Activated CD4-positive, alpha-beta memory T cell treated with anti-CD3 and anti-CD28 coated beads for 36 hours (primary cell): Measurements from ENCODE around the gene DCK. TPM values are rescaled to one million over a fixed set of nuclear protein-coding genes. Genes with fewer than 3 reads are reported as not detected.
A peak's percentile ranks its signal among the peaks of the same experiment; 100 is the strongest.
"Not testable (repeated sequence)": the region's sequence is repeated elsewhere in the genome, so short reads cannot be mapped to it uniquely, and the experiment has no call there.

Experiments used
- CTCF ChIA-PET: fragments of 350-600 bp; sonication (Branson Sonifier 250); formaldehyde crosslinking; loops from one replicate; lab custom pipeline; 2021; ENCODE audit warnings: antibody characterized with exemption, inconsistent platforms; lab: Charles Lee
- POLR2A ChIA-PET: fragments of 350-600 bp; sonication (Branson Sonifier 250); formaldehyde crosslinking; loops from one replicate; lab custom pipeline; 2021; ENCODE audit warnings: antibody characterized with exemption; lab: Charles Lee
- DNase-seq: peaks from one replicate; pipeline ENCODE4 v3.0.0-alpha.2; 2020
- H3K27ac Mint-ChIP-seq: one replicate; pipeline ENCODE4 v1.8.0; 2021; ENCODE audit warnings: mixed read lengths
- H3K27me3 Mint-ChIP-seq: one replicate; pipeline ENCODE4 v1.8.0; 2021; ENCODE audit warnings: mixed read lengths
- H3K36me3 Mint-ChIP-seq: one replicate; pipeline ENCODE4 v1.8.0; 2021; ENCODE audit warnings: mixed read lengths
- H3K4me1 Mint-ChIP-seq: one replicate; pipeline ENCODE4 v1.8.0; 2021; ENCODE audit warnings: low read depth, mixed read lengths
- H3K4me3 Mint-ChIP-seq: one replicate; pipeline ENCODE4 v1.8.0; 2021; ENCODE audit warnings: mild to moderate bottlenecking, mixed read lengths
- H3K9me3 Mint-ChIP-seq: one replicate; pipeline ENCODE4 v1.8.0; 2021; ENCODE audit warnings: mixed read lengths
- intact Hi-C: fragments of 100-400 bp; cut with micrococcal nuclease; formaldehyde crosslinking; loops from one replicate; pipeline ENCODE4 v1.15.1; 2023
- total RNA-seq, 2 experiments: library from RNA; stranded (reverse); gene quantifications; one replicate each; pipeline ENCODE4 v1.2.3, GENCODE V29; 2021

Gene DCK
- total RNA-seq, 2 experiments from 2014 or later = 37.0 to 37.2 TPM

- Mint-ChIP-seq H3K4me1 (peaks cover 79% of the 10 kb centered on the region), H3K27me3 (no peaks in the 10 kb centered on the region), H3K9me3 (peaks cover 2% of the 10 kb centered on the region), H3K27ac (peak overlapping the region; percentile 64), H3K36me3 (peaks cover 30% of the 10 kb centered on the region), H3K4me3 (peak overlapping the region; percentile 4)
- peak; percentile 72 for DNase-seq
- POLR2A ChIA-PET = interaction anchor here (1.1 to 2.0 kb wide), 4 partner anchors 8 to 184 kb away, joined by 3 to 7 read pairs (median 4); partner anchors contain the start of gene DCK
- intact Hi-C loops = loop anchor here (2.0 kb wide), 1 partner anchor 316 kb away; the partner anchor contains the start of gene UTP3
- CTCF ChIA-PET = interaction anchor here (0.9 kb wide), 1 partner anchor 8 kb away, joined by 3 read pairs; no protein-coding TSS in a partner anchor
Measured at GRCh38 chr4:71004281-71004851, 10.9 kb downstream of the DCK start.

DNA sequence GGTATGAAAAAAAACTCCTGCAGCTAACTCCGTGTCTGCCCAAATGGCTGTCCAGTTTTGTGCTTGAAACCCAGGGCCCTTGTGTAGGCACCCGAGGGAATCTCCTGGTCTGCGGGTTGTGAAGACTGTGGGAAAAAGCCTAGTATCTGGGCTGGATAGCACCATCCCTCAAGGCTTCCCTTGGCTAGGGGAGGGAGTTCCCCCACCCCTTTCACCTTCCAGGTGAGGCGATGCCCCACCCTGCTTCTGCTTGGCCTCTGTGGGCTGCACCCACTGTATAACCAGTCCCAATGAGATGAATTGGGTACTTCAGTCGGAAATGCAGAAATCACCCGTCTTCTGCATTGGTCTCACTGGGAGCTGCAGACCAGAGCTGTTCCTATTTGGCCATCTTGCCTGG is 11.6 kb downstream of the DCK start:
- ChIA-PET POLR2A (interaction anchor here (0.9 to 2.0 kb wide), 4 partner anchors 9 to 20 kb away, joined by 3 to 7 read pairs (median 4); partner anchors contain the start of gene DCK), CTCF (interaction anchor here (0.9 kb wide), 1 partner anchor 9 kb away, joined by 3 read pairs; no protein-coding TSS in a partner anchor)
- peaks cover 79% of the 10 kb centered on the region for H3K4me1 Mint-ChIP-seq
- H3K27me3 Mint-ChIP-seq, H3K9me3 Mint-ChIP-seq, DNase-seq, H3K4me3 Mint-ChIP-seq: not testable (repeated sequence)
- intact Hi-C loops = loop anchor here (2.0 to 5.0 kb wide), 2 partner anchors 103 to 316 kb away; partner anchors contain the start of genes MOB1B and UTP3
- peak overlapping the region; percentile 64 for H3K27ac Mint-ChIP-seq
- H3K36me3 Mint-ChIP-seq = peaks cover 23% of the 10 kb centered on the region

GRCh38 chr4:71006203-71006907 is 12.9 kb downstream of the DCK start:
- no peaks in the 10 kb centered on the region for H3K9me3 Mint-ChIP-seq
- peaks cover 10% of the 10 kb centered on the region for H3K36me3 Mint-ChIP-seq
- H3K4me1 Mint-ChIP-seq = peaks cover 68% of the 10 kb centered on the region
- intact Hi-C loops = loop anchor here (1.0 to 5.0 kb wide), 3 partner anchors 13 to 167 kb away; partner anchors contain the start of genes DCK, GRSF1 and MOB1B
- H3K27ac Mint-ChIP-seq = peak overlapping the region; percentile 80
- peak overlapping the region; percentile 37 for H3K4me3 Mint-ChIP-seq
- ChIA-PET CTCF (interaction anchor here (0.7 to 5.1 kb wide), 2 partner anchors 10 to 271 kb away, joined by 3 to 69 read pairs; partner anchors contain the start of gene DCK), POLR2A (no interaction called here)
- H3K27me3 Mint-ChIP-seq = no peaks in the 10 kb centered on the region
- no peak for DNase-seq

DNA sequence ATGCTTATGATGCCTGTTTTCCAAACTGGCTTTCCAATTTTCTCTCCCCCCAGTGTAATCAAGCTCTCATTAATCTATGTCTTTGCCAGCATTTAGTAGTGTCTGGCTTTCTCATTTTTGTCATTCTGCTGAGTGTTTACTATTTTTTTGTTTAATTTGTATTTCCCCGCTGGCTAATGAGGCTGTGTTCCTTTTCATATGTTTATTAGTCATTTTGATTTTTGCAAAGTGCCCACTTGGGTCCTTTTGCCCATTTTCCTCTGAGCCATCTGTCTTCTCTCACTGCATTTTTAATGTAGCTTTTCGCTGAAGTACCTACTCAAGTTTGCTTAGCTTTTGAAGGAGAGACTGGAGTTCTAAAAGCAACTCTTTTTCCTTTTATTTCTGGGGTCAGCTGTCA is 14.7 kb downstream of the DCK start:
- peaks cover 6% of the 10 kb centered on the region for H3K36me3 Mint-ChIP-seq
- ChIA-PET CTCF (interaction anchor here (1.0 to 5.1 kb wide), 4 partner anchors 12 to 356 kb away, joined by 3 to 69 read pairs (median 4); partner anchors contain the start of genes DCK and MOB1B), POLR2A (no interaction called here)
- intact Hi-C loops = loop anchor here (5.0 kb wide), 1 partner anchor 106 kb away; the partner anchor contains the start of gene MOB1B
- H3K4me3 Mint-ChIP-seq = no peak overlapping the region
- no peak overlapping the region for H3K27ac Mint-ChIP-seq
- no peak for DNase-seq
- peaks cover 49% of the 10 kb centered on the region for H3K4me1 Mint-ChIP-seq
- no peaks in the 10 kb centered on the region for H3K27me3 Mint-ChIP-seq
- H3K9me3 Mint-ChIP-seq = no peaks in the 10 kb centered on the region

GRCh38 chr4:71009086-71009485 is 15.6 kb downstream of the DCK start:
- POLR2A ChIA-PET = no interaction called here
- CTCF ChIA-PET = interaction anchor here (1.0 to 5.1 kb wide), 7 partner anchors 9 to 357 kb away, joined by 3 to 69 read pairs (median 5); partner anchors contain the start of gene DCK
- intact Hi-C loops = loop anchor here (1.0 to 5.0 kb wide), 2 partner anchors 107 to 146 kb away; partner anchors contain the start of gene MOB1B
- Mint-ChIP-seq H3K9me3 (no peaks in the 10 kb centered on the region), H3K27ac (peak overlapping the region; percentile 82), H3K27me3 (no peaks in the 10 kb centered on the region), H3K4me3 (no peak overlapping the region), H3K36me3 (peaks cover 9% of the 10 kb centered on the region), H3K4me1 (peaks cover 41% of the 10 kb centered on the region)
- no peak for DNase-seq

DNA sequence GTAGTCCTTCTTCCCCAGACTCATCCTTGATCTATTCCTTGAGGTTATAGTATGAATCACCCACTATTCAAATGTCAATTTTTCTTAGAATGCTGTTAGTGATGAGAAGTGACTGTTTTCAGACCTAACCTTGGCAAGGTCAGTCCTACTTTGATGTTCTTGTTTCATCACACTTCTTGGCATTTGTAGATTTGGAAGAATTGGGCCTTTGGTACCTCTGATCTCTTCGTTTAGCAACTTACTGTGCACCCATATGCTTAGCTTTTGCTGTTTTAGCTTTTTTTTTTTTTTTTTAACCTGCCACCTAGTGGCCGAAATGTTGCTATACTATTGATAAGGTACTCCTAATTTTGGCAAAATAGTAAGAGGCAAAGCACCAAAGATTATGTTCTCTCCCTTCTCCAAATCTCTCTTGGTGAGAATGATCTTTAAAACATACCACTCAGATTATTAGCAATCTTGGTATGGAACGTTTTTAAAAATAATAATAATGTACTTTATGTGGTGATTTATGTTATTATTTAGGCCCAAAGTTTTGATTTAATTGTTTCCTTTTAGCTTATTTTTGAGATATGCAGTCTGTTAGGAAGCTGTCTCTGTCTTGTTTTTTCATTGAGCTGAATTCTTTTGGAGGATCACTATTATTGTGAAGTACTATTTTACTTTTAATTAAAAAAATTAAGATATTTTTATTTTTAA is 16.6 kb downstream of the DCK start:
- POLR2A ChIA-PET = interaction anchor here (0.6 kb wide), 2 partner anchors 167 to 295 kb away, joined by 3 to 4 read pairs; no protein-coding TSS in a partner anchor
- no peaks in the 10 kb centered on the region for H3K27me3 Mint-ChIP-seq
- H3K36me3 Mint-ChIP-seq = peaks cover 9% of the 10 kb centered on the region
- peaks cover 31% of the 10 kb centered on the region for H3K4me1 Mint-ChIP-seq
- DNase-seq = no peak
- H3K9me3 Mint-ChIP-seq = no peaks in the 10 kb centered on the region
- H3K27ac Mint-ChIP-seq = peak overlapping the region; percentile 82
- H3K4me3 Mint-ChIP-seq = no peak overlapping the region
- intact Hi-C loops = loop anchor here (1.0 to 5.0 kb wide), 2 partner anchors 108 to 147 kb away; partner anchors contain the start of gene MOB1B
- CTCF ChIA-PET = interaction anchor here (0.6 to 5.1 kb wide), 16 partner anchors 8 to 408 kb away, joined by 3 to 69 read pairs (median 4); partner anchors contain the start of genes DCK and ENAM

DNA sequence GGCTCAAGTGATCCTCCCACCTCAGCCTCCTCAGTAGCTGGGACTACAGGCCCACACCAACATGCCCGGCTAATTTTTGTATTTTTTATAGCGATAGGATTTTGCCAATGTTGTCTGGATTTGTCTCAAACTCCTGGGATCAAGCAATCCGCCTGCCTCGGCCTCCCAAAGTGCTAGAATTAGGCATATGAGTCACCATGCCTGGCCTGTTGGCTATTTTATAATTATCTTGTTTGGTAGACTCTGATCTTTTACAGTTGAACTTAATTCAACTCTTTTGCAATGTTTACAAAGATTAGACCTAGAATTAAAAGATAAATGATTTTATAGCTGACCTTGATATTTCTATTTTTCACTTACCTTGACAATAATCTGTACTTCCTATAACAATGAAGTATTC is 18.0 kb downstream of the DCK start:
- Mint-ChIP-seq H3K9me3 (peaks cover 9% of the 10 kb centered on the region), H3K4me1 (peaks cover 25% of the 10 kb centered on the region), H3K4me3 (no peak overlapping the region), H3K27me3 (no peaks in the 10 kb centered on the region), H3K36me3 (peaks cover 13% of the 10 kb centered on the region), H3K27ac (no peak overlapping the region)
- POLR2A ChIA-PET = no interaction called here
- no peak for DNase-seq
- CTCF ChIA-PET = no interaction called here
- intact Hi-C loops = no loop called here

GRCh38 chr4:71017391-71017790 is 23.9 kb downstream of the DCK start:
- POLR2A ChIA-PET, intact Hi-C loops, H3K27ac Mint-ChIP-seq, H3K4me1 Mint-ChIP-seq, H3K4me3 Mint-ChIP-seq, H3K27me3 Mint-ChIP-seq, DNase-seq: not testable (repeated sequence)
- Mint-ChIP-seq H3K36me3 (peaks cover 16% of the 10 kb centered on the region), H3K9me3 (peaks cover 12% of the 10 kb centered on the region)
- CTCF ChIA-PET = interaction anchor here (1.7 kb wide), 1 partner anchor 8 kb away, joined by 7 read pairs; no protein-coding TSS in a partner anchor

- Mint-ChIP-seq H3K27ac (no peak overlapping the region), H3K9me3 (peaks cover 10% of the 10 kb centered on the region), H3K27me3 (no peaks in the 10 kb centered on the region), H3K36me3 (peaks cover 23% of the 10 kb centered on the region), H3K4me1 (peaks cover 3% of the 10 kb centered on the region), H3K4me3 (no peak overlapping the region)
- DNase-seq = no peak
- CTCF ChIA-PET = no interaction called here
- POLR2A ChIA-PET = no interaction called here
- intact Hi-C loops = no loop called here
Measured at GRCh38 chr4:71020611-71021010, 27.2 kb downstream of the DCK start.

DNA sequence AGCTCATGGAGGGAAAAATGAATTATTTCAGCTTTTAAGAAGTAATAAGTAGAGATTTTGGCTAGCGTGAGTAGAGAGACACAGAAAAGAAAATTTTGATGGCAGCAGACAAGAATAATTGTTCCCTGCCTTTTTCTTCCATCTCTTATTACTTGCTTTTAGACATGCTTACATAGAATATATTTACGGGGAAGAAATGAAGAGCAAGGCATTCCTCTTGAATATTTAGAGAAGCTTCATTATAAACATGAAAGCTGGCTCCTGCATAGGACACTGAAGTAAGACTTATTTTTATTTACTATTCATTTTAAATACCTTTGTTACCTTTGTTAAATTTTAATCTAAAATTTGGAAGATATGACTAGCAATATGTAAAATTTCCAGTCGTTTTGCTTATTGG is 32.2 kb downstream of the DCK start:
- no peaks in the 10 kb centered on the region for H3K4me1 Mint-ChIP-seq
- H3K27me3 Mint-ChIP-seq = no peaks in the 10 kb centered on the region
- no peak overlapping the region for H3K27ac Mint-ChIP-seq
- no peak overlapping the region for H3K4me3 Mint-ChIP-seq
- peaks cover 28% of the 10 kb centered on the region for H3K36me3 Mint-ChIP-seq
- intact Hi-C loops = no loop called here
- POLR2A ChIA-PET = interaction anchor here (1.3 kb wide), 1 partner anchor 21 kb away, joined by 4 read pairs; no protein-coding TSS in a partner anchor
- H3K9me3 Mint-ChIP-seq = no peaks in the 10 kb centered on the region
- no peak for DNase-seq
- CTCF ChIA-PET = interaction anchor here (0.8 kb wide), 2 partner anchors 17 to 30 kb away, joined by 3 read pairs; no protein-coding TSS in a partner anchor

- ChIA-PET CTCF (no interaction called here), POLR2A (no interaction called here)
- intact Hi-C loops = no loop called here
- no peaks in the 10 kb centered on the region for H3K27me3 Mint-ChIP-seq
- no peaks in the 10 kb centered on the region for H3K4me1 Mint-ChIP-seq
- peaks cover 30% of the 10 kb centered on the region for H3K36me3 Mint-ChIP-seq
- no peak for DNase-seq
- H3K27ac Mint-ChIP-seq = no peak overlapping the region
- H3K4me3 Mint-ChIP-seq = no peak overlapping the region
- H3K9me3 Mint-ChIP-seq = no peaks in the 10 kb centered on the region
Measured at GRCh38 chr4:71026086-71026485, 32.6 kb downstream of the DCK start.
